Measurements from ENCODE around the gene HMGXB3.
"Not testable (repeated sequence)": the region's sequence is repeated elsewhere in the genome, so short reads cannot be mapped to it uniquely, and the experiment has no call there.

DNA sequence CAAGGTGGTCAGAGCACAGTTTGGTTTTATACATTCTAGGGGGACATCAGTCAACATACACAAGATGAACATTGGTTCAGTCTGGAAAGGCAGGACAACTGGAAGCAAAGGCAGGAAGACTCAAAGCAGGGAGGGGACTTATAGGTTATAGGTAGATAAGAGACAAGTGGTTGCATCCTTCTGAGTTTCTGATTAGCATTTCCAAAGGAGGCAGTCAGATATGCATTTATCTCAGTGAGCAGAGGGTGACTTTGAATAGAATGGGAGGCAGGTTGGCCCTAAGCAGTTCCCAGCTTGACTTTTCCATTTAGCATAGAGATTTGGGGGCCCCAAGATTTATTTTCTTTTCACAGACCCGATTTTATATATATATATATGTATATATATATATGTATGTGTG, 27.5 kb downstream of the HMGXB3 start:
- TF ChIP-seq CTCF, POLR2A (IDR thresholded peaks at IDR 0.05): not testable (repeated sequence)

Measured in thyroid gland (tissue), 4 donors.